Ectodermal cell (in vitro differentiated cells): ENCODE data around the gene INSRR.

Source experiments
- H3K27ac ChIP-seq: 2 replicates; pipeline ENCODE4 v1.7.0; 2013; ENCODE audit warnings: mild to moderate bottlenecking, low read depth, low read length; ENCODE audit not compliant: insufficient read depth, poor library complexity, severe bottlenecking
- H3K27me3 ChIP-seq: 2 replicates; pipeline ENCODE4 v1.7.0; 2013; ENCODE audit warnings: mild to moderate bottlenecking, low read length; ENCODE audit not compliant: insufficient read depth, control insufficient read depth, poor library complexity, severe bottlenecking
- H3K36me3 ChIP-seq: one replicate; pipeline ENCODE4 v1.7.0; 2013; ENCODE audit warnings: low read length; ENCODE audit not compliant: control insufficient read depth, insufficient read depth
- H3K4me1 ChIP-seq: one replicate; pipeline ENCODE4 v1.7.0; 2013; ENCODE audit warnings: low read length; ENCODE audit not compliant: control insufficient read depth, insufficient read depth
- H3K4me3 ChIP-seq: 2 replicates; pipeline ENCODE4 v1.7.0; 2013; ENCODE audit warnings: low read depth, low read length, control low read depth; ENCODE audit not compliant: insufficient read depth
- H3K9me3 ChIP-seq: 2 replicates; pipeline ENCODE4 v1.7.0; 2013; ENCODE audit warnings: mild to moderate bottlenecking, low read length, moderate library complexity; ENCODE audit not compliant: control insufficient read depth
- WGBS, 2 experiments: methylation state at CpG; one replicate each; pipeline ENCODE4 v1.1.7; 2013; ENCODE audit warnings: missing lambda C conversion rate in 2 of 2; 5-methylcytosine and 5-hydroxymethylcytosine counted together

Gene INSRR

DNA sequence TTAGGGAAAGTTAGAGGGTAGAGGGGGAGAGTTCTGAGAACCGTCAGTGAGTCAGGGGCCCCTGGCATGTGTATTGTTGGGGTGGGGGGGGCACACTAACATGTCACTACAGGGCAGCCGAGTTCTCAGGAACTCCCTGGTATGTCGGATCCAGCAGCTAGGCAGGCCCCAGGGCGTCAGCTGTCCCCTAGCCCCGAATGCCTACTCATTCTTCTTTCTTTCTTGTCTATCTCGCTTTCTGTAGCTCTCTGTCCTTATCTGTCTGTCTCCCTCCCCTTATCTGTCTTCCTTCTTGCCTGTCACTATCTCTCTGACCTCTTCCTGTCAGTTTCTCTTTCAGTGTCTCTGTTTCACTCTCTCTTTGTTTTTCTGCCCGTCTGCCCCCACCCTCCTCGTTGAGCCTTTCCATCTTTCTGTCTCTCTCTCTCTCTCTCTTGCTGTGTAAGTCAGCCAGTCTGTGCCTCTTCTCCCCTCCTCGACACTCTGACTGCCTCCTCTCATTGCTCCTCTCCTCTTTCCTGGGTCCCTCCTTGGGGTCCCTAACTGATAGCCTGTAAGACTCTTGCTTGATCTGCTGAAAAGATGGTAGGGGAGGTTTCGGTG, 4.2 kb upstream of the INSRR start:
- no peak overlapping the region for H3K27ac ChIP-seq
- WGBS, 2 experiments = 45 to 50% methylated on average over 10 of the region's 10 CpGs

DNA sequence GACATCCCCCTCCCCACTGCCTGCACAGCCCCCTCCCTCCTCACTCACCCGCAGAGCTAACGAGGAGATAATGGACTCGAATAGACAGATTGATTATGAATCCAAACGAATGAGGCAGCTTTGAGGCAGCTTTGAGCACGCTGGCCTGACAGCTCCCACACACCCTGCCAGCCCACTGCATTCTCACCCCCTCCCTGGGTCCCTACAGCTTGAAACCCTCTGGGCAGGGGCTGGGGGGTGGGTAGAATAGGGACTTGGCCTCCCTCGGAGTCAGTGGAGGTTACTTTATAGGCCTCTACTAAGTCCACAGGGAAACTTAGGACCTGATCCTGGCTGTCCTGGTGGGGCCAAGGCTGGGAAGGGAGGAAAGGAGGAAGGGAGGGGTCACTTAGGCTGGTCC, 3.7 kb upstream of the INSRR start:
- Histone ChIP-seq H3K27ac (no peak overlapping the region), H3K27me3 (peaks cover 76% of the 10 kb centered on the region), H3K4me1 (peaks cover 62% of the 10 kb centered on the region), H3K9me3 (no peaks in the 10 kb centered on the region), H3K36me3 (no peaks in the 10 kb centered on the region), H3K4me3 (no peak overlapping the region)
- 80 to 85% methylated on average over 6 of the region's 6 CpGs for WGBS, 2 experiments

More for the DNA sequence above, 4.2 kb upstream of the INSRR start:
- H3K4me1 ChIP-seq = peaks cover 57% of the 10 kb centered on the region
- H3K36me3 ChIP-seq = no peaks in the 10 kb centered on the region
- H3K9me3 ChIP-seq = no peaks in the 10 kb centered on the region
- no peak overlapping the region for H3K4me3 ChIP-seq
- peaks cover 71% of the 10 kb centered on the region for H3K27me3 ChIP-seq

DNA sequence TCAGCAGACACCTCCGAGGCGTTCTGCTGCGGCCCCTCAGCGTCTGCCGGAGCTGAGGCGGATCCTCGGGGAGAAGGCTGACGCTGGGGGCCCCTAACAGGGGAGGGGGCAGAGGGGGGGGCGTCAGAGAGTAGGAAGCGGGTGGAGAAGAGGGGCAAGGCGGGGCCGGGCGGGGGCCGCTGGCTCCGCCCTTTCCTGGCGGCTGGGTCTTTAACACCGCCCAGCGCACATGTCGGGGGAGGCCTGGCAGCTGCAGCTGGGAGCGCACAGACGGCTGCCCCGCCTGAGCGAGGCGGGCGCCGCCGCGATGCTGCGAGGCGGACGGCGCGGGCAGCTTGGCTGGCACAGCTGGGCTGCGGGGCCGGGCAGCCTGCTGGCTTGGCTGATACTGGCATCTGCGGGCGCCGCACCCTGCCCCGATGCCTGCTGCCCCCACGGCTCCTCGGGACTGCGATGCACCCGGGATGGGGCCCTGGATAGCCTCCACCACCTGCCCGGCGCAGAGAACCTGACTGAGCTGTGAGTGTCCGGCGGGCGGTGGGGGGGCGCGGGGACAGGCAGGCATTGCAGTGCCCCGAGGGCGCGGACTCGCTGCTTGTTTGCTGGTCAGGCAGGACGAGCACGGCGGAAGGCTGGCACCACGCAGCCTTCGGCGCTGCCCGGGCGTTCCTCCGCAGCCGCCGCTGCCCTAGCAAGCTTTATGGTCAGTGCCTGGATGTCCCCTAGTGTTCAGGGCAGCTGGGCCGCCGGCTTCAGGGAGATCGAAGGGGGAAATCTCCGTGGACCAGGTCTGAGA, 1.9 kb upstream of the INSRR start, which contains the start of gene NTRK1:
Gene NTRK1 (plus strand): TSS at position 238 of the 796 bp plus-strand sequence. CDS start 70 bp downstream, at position 308.
- WGBS, 2 experiments = 5 to 7% methylated on average over 69 of the region's 69 CpGs
- H3K27ac ChIP-seq = no peak within 1 kb of the TSS
- H3K36me3 ChIP-seq = no peaks in the 10 kb centered on the region
- H3K9me3 ChIP-seq = no peaks in the 10 kb centered on the region
- H3K27me3 ChIP-seq = peaks cover 92% of the 10 kb centered on the region
- peak within 1 kb of the TSS; percentile 31 for H3K4me3 ChIP-seq
- H3K4me1 ChIP-seq = peaks cover 52% of the 10 kb centered on the region

DNA sequence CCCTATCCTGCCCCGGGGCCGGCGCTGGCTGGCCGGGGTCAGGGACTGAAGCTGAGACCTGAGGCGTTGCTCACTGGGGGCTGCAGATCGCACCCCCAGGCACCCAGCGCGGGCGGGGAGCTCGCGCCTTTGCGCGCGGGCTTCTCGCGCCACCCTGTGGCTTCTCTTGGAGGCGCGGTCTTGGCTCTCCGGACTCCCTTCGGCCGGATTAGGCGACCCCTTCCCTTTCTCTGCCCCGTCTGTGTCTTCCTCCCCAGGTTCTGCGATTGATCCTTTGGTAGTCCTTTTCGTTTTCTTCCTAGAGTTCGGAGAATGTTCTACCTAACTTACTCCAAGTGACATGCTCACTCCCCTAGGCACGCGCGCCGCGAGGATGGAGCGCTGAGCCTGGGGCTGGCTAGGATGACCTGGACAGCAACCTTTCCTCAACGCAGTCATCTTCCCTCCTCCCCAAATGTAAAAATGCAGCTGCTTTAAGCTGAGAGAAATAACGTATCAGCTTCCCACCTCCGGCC, 1.3 kb upstream of the INSRR start:
- WGBS, 2 experiments = 0% methylated on average over 35 of the region's 35 CpGs
- peaks cover 88% of the 10 kb centered on the region for H3K27me3 ChIP-seq
- no peaks in the 10 kb centered on the region for H3K9me3 ChIP-seq
- H3K4me3 ChIP-seq = peak overlapping the region; percentile 31
- H3K4me1 ChIP-seq = peaks cover 46% of the 10 kb centered on the region
- no peak overlapping the region for H3K27ac ChIP-seq
- H3K36me3 ChIP-seq = no peaks in the 10 kb centered on the region

DNA sequence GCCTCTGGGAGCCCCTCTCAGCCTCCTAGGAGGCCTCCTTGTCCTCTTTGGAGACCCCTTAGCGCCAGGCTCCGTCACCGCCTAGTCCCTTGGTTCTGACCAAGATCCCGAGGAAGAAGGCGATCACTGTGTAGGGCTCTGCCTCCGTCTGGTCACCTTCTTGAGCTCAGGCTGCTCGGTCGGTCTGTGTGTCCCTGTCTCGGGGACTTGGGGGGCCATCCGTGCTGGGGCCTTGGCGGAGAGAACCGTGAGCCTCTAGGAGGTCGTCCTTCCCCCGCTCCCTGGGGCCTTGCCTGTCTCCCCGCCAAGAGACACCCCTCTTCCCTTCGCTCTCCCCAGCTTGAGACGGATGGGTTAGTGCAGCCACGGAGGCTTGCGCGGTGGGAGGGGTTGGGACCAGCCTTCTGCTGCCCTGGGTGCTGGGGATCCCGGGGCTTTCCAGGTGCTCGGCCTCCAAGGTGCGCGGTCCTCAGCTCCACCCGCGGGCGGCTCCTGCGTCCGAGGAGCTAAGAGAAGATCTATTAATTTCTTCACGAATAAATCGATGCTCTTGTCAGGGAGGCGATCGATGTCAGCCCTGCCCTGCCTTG, 701 bp upstream of the INSRR start:
- Histone ChIP-seq H3K27ac (no peak overlapping the region), H3K4me1 (peaks cover 44% of the 10 kb centered on the region), H3K36me3 (no peaks in the 10 kb centered on the region), H3K9me3 (no peaks in the 10 kb centered on the region), H3K4me3 (peak overlapping the region; percentile 31), H3K27me3 (peaks cover 87% of the 10 kb centered on the region)
- WGBS, 2 experiments = 2 to 3% methylated on average over 33 of the region's 33 CpGs

DNA sequence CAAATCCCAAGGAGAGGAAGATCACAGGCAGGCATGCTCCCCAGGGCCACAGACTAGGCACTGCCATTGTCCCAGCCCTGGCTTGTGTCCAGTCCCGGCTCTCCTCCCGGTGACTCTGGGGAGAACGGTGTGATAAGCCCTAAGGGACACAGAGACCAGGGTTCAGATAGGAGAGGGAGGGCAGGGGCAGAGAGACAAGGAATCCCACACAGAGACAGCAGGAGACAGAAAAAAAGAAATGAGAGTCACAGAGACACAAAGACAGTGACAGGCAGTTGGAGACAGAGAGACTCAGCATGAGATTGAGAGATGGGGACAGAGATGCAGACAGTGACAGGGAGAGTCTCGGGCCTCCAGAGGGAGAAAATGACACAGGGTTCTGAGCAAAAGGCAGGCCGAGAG, 361 bp downstream of the INSRR start:
- H3K9me3 ChIP-seq = no peaks in the 10 kb centered on the region
- no peaks in the 10 kb centered on the region for H3K36me3 ChIP-seq
- H3K27ac ChIP-seq = no peak overlapping the region
- peaks cover 40% of the 10 kb centered on the region for H3K4me1 ChIP-seq
- WGBS, 2 experiments = 4 to 6% methylated on average over 5 of the region's 5 CpGs
- peaks cover 87% of the 10 kb centered on the region for H3K27me3 ChIP-seq
- peak overlapping the region; percentile 31 for H3K4me3 ChIP-seq

DNA sequence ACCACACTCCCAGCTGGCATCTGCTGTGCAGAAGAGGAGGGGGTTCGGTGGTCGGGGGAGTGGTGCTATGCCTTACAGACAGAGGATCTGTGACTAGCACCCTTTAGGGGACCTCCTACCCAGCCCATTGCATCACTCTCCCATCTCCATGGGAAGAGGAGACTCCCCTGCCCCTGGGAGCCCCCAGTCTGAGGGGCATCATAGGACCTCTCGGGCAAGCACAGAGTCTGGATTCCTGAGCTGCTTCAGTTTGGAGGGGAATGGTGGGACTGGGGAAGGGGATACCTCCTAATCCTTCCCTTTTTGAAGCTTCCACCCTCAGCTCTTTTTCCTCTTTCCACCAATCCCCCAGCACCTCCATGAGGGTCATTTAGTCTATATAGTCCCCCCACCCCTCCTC, 1.4 kb downstream of the INSRR start:
- Histone ChIP-seq H3K36me3 (no peaks in the 10 kb centered on the region), H3K4me3 (no peak overlapping the region), H3K9me3 (no peaks in the 10 kb centered on the region), H3K27me3 (peaks cover 86% of the 10 kb centered on the region), H3K27ac (no peak overlapping the region), H3K4me1 (peaks cover 33% of the 10 kb centered on the region)
- WGBS, 2 experiments = 69 to 83% methylated on average over 3 of the region's 3 CpGs

DNA sequence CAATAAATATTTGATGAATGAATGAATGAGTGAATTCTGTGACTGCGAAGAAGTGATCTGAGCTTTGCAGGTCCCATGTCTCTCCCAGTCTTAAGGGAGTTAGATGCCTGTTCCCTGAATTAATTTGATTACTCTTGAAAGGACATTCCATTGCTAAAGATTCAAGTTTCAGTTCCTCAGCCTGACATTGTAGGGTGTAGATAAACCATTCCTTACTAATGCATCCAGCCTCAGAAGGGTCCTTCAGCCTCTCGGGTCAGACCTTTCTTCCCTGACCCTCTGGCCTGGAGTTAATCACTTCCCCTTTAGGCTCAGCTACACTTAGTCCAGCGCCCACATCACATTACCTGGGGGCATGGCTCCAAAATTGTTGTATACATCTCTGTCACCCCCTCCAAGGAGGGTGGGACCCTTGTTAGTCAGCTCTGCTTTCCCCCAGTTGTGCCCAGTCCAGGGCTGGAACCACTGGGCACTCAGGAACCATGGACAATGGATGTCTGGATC, 2.6 kb downstream of the INSRR start:
- H3K9me3 ChIP-seq = no peaks in the 10 kb centered on the region
- no peak overlapping the region for H3K4me3 ChIP-seq
- no peak overlapping the region for H3K27ac ChIP-seq
- H3K4me1 ChIP-seq = peaks cover 38% of the 10 kb centered on the region
- peaks cover 79% of the 10 kb centered on the region for H3K27me3 ChIP-seq
- no peaks in the 10 kb centered on the region for H3K36me3 ChIP-seq
- WGBS, 2 experiments = 86 to 94% methylated on average over 3 of the region's 3 CpGs

DNA sequence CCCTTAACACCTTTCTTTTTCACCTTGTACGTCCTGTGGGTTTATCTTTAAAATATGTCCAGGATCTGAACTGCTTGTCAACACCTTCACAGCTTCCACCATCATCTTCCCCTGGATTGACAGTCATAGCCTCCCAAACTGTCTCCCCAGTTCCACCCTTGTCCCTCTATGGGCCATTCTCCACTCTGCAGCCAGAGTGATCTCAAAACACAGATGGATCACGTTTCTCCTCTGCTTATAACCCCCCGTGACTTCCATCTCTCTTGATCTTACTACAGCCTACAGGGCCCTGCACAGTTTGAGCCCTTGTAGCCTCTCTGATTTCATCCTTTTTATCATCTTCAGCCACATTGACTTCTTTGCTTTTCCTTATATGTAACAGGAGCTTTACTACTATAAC, 4.3 kb downstream of the INSRR start:
- no peak overlapping the region for H3K27ac ChIP-seq
- peaks cover 29% of the 10 kb centered on the region for H3K4me1 ChIP-seq
- 58 to 62% methylated on average over 3 of the region's 3 CpGs for WGBS, 2 experiments
- peaks cover 78% of the 10 kb centered on the region for H3K27me3 ChIP-seq
- H3K4me3 ChIP-seq = no peak overlapping the region
- no peaks in the 10 kb centered on the region for H3K36me3 ChIP-seq
- no peaks in the 10 kb centered on the region for H3K9me3 ChIP-seq

DNA sequence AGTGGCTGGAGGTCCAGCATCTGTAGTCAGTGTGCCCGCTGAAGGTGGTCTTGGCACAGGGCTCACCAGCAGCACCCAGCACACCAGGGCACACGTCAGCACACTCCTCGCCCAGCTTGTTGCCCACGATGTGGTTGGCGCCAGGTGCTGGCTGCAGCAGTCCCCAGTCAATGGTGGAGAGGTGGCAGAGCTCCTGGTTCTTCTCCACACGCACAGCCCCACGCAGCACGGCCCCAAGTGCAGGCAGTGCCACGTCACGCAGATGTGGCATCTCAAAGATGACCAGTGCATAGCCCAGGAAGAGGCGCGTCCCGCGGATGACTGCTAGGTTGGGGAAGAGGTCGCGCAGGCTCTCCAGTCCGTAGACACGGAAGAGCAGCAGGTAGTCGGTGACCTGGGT, 5.2 kb downstream of the INSRR start:
- Histone ChIP-seq H3K27me3 (peaks cover 78% of the 10 kb centered on the region), H3K27ac (no peak overlapping the region), H3K4me1 (peaks cover 23% of the 10 kb centered on the region), H3K9me3 (no peaks in the 10 kb centered on the region), H3K4me3 (no peak overlapping the region), H3K36me3 (no peaks in the 10 kb centered on the region)
- 94 to 95% methylated on average over 19 of the region's 19 CpGs for WGBS, 2 experiments
